Keratinocyte (primary cell): ENCODE results near the gene FAXC.

Experiments
- CTCF ChIP-seq, 3 experiments: IDR thresholded peaks in 1 of 3; conservative IDR thresholded peaks in 1 of 3; optimal IDR thresholded peaks in 1 of 3; 2 replicates in 2 of 3; 3 replicates in 1 of 3; pipeline versions ENCODE3 to v1.5.1; 2011; ENCODE audit warnings: low read length in 3 of 3, mild to moderate bottlenecking in 3 of 3, moderate library complexity in 2 of 3, control low read depth in 1 of 3, inconsistent platforms in 1 of 3; ENCODE audit not compliant: insufficient read depth in 2 of 3; ENCODE audit errors: extremely low read depth in 1 of 3
- EZH2 ChIP-seq: IDR thresholded peaks from one replicate; pipeline ENCODE4 v1.6.1; 2012; ENCODE audit warnings: inconsistent platforms, mild to moderate bottlenecking, low read length, moderate library complexity

- TF ChIP-seq CTCF (optimal IDR thresholded peaks at IDR 0.05 in 1 of 3, IDR thresholded peaks at IDR 0.05 in 1 of 3, conservative IDR thresholded peaks at IDR 0.05 in 1 of 3; ENCODE audit: extremely low read depth in 1 of 3, insufficient read depth in 2 of 3, low read length in 3 of 3) = no peak
- no peak for TF ChIP-seq EZH2
Observed at GRCh38 chr6:99254616-99255550, 94.6 kb downstream of the FAXC start.
